ENCODE measurements around the gene VPS29. TPM values are rescaled to one million over a fixed set of nuclear protein-coding genes. Genes with fewer than 3 reads are reported as not detected.
"Not testable (repeated sequence)": the region's sequence is repeated elsewhere in the genome, so short reads cannot be mapped to it uniquely, and the experiment has no call there.

The VPS29 gene
- polyA plus RNA-seq, 1 experiment: 170 TPM

DNA sequence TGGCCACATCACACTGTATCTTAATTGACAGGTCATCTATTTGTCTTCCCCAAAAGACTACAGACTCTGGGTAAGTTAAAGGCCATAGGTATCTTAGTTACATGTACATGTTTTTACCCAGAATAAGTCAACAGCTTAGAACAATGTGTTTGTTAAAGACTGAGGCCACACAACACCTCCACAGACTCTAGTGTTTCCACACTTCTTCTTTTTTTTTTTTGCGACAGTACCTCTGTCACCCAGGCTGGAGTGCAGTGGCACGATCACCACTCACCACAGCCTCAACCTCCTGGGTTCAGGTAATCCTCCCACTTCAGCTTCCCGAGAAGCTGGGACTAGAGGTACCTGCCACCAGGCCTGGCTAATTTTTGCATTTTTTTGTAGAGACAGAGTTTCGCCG is 35.1 kb downstream of the VPS29 start:
- no peak overlapping the region for H3K27ac ChIP-seq (ENCODE audit: low read depth, low read length)
- no peaks in the 10 kb centered on the region for H3K27me3 ChIP-seq (ENCODE audit: control insufficient read depth, insufficient read depth, low read length)
- TF ChIP-seq, protein P1, sequence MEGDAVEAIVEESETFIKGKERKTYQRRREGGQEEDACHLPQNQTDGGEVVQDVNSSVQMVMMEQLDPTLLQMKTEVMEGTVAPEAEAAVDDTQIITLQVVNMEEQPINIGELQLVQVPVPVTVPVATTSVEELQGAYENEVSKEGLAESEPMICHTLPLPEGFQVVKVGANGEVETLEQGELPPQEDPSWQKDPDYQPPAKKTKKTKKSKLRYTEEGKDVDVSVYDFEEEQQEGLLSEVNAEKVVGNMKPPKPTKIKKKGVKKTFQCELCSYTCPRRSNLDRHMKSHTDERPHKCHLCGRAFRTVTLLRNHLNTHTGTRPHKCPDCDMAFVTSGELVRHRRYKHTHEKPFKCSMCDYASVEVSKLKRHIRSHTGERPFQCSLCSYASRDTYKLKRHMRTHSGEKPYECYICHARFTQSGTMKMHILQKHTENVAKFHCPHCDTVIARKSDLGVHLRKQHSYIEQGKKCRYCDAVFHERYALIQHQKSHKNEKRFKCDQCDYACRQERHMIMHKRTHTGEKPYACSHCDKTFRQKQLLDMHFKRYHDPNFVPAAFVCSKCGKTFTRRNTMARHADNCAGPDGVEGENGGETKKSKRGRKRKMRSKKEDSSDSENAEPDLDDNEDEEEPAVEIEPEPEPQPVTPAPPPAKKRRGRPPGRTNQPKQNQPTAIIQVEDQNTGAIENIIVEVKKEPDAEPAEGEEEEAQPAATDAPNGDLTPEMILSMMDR (IDR thresholded peaks at IDR 0.05; ENCODE audit: low read depth, low read length): no peak
- ChIA-PET CTCF (interaction anchor here (0.9 to 5.7 kb wide), 3 partner anchors 16 to 134 kb away, joined by 3 to 84 read pairs (median 7); partner anchors contain the start of gene ARPC3), POLR2A (interaction anchor here (0.6 kb wide), 1 partner anchor 17 kb away, joined by 3 read pairs; no protein-coding TSS in a partner anchor)
- no peak for DNase-seq (ENCODE audit: low read depth, low spot score)
- H3K4me3 ChIP-seq (ENCODE audit: low read depth, low read length): 0 out of 2 replicates have a peak overlapping the region, but pooled peaks have one; percentile 27
- H3K9me3 ChIP-seq (ENCODE audit: control insufficient read depth, insufficient read depth, low read length): no peaks in the 10 kb centered on the region

DNA sequence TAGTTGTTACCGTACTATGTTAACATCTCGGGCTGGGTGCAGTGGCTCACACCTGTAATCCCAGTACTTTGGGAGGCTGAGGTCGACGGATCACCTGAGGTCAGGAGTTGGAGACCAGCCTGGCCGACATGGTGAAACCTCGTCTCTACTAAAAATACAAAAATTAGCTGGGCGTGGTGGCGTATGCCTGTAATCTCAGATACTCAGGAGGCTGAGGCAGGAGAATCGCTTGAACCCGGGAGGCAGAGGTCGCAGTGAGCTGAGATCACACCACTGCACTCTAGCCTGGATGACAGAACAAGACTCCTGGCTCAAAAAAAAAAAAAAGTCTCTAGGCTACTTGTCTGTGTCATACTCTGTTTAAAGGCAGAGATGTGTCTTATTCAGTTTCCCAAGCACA is 36.1 kb downstream of the VPS29 start:
- H3K27me3 ChIP-seq (ENCODE audit: control insufficient read depth, insufficient read depth, low read length); POLR2A ChIA-PET; H3K9me3 ChIP-seq (ENCODE audit: control insufficient read depth, insufficient read depth, low read length); H3K4me3 ChIP-seq (ENCODE audit: low read depth, low read length); H3K27ac ChIP-seq (ENCODE audit: low read depth, low read length); DNase-seq (ENCODE audit: low read depth, low spot score): not testable (repeated sequence)
- CTCF ChIA-PET: interaction anchor here (1.0 to 5.7 kb wide), 2 partner anchors 34 to 135 kb away, joined by 3 to 84 read pairs; no protein-coding TSS in a partner anchor

DNA sequence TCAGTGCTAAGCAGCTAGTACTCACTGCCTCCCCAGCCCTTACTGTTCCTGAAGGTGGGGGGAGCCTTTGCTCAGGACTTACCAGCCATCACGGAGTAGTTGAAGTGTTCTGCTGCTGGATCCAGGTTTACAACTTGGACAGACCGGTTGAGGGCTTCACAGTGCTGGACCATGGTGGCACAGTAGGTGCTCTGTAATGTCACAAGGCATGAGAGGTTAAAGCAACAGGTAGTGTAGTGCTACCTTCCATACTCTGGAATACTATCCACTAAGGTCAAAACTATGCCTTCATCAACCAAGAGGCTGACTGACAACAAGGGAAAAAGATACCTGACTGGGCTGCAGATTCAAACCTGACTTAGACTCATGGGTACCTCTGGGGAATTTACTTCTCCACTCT is 36.9 kb downstream of the VPS29 start:
- Histone ChIP-seq H3K9me3 (ENCODE audit: control insufficient read depth, insufficient read depth, low read length) (no peaks in the 10 kb centered on the region), H3K27me3 (ENCODE audit: control insufficient read depth, insufficient read depth, low read length) (no peaks in the 10 kb centered on the region), H3K27ac (ENCODE audit: low read depth, low read length) (no peak overlapping the region), H3K4me3 (ENCODE audit: low read depth, low read length) (no peak overlapping the region)
- POLR2A ChIA-PET: no interaction called here
- no peak for DNase-seq (ENCODE audit: low read depth, low spot score)
- CTCF ChIA-PET: interaction anchor here (0.7 kb wide), 1 partner anchor 150 kb away, joined by 3 read pairs; no protein-coding TSS in a partner anchor
- TF ChIP-seq, protein P1 (IDR thresholded peaks at IDR 0.05; ENCODE audit: low read depth, low read length): no peak

DNA sequence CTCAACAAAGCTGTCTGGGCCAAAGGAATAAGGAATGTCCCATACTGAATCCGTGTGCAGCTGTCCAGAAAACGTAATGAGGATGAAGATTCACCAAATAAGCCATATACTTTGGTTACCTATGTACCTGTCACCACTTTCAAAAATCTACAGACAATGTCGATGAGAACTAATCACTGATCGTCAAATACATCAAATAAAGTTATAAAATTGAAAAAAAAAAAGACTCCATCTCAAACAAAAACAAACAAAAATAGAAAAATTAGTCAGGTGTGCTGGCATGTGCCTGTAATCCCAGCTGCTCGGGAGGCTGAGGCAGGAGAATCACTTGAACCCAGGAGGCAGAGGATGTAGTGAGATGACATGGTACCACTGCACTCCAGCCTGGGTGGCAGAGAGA is 40.7 kb downstream of the VPS29 start:
- DNase-seq (ENCODE audit: low read depth, low spot score); H3K4me3 ChIP-seq (ENCODE audit: low read depth, low read length); H3K9me3 ChIP-seq (ENCODE audit: control insufficient read depth, insufficient read depth, low read length); POLR2A ChIA-PET; H3K27me3 ChIP-seq (ENCODE audit: control insufficient read depth, insufficient read depth, low read length); H3K27ac ChIP-seq (ENCODE audit: low read depth, low read length): not testable (repeated sequence)
- CTCF ChIA-PET: interaction anchor here (1.4 kb wide), 1 partner anchor 11 kb away, joined by 8 read pairs; the partner anchor contains the start of gene ARPC3

DNA sequence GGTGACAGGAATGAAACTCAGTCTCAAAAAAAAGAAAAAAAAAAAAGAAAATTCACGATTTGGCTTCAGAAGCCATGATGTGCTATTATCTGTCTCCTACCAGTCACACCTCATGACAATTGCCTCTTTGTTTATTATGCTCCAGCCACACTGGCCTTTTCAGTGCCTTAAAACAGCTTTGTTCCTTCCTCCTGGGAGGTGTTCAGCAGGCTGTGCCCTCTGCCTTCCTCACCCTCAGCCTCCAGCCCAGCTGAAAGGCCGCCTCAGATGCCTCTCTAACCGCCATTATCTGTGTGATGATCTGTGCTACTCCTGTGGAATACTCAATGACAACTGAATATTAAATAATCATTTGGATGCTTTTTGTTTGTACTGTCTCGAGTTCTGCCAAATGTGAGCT is 43.2 kb downstream of the VPS29 start:
- no peaks in the 10 kb centered on the region for H3K9me3 ChIP-seq (ENCODE audit: control insufficient read depth, insufficient read depth, low read length)
- DNase-seq (ENCODE audit: low read depth, low spot score): no peak
- TF ChIP-seq, protein P1 (IDR thresholded peaks at IDR 0.05; ENCODE audit: low read depth, low read length): no peak
- H3K4me3 ChIP-seq (ENCODE audit: low read depth, low read length): no peak overlapping the region
- no peak overlapping the region for H3K27ac ChIP-seq (ENCODE audit: low read depth, low read length)
- H3K27me3 ChIP-seq (ENCODE audit: control insufficient read depth, insufficient read depth, low read length): no peaks in the 10 kb centered on the region
- POLR2A ChIA-PET: interaction anchor here (0.7 kb wide), 1 partner anchor 68 kb away, joined by 4 read pairs; no protein-coding TSS in a partner anchor
- CTCF ChIA-PET: interaction anchor here (1.1 kb wide), 1 partner anchor 143 kb away, joined by 5 read pairs; no protein-coding TSS in a partner anchor

DNA sequence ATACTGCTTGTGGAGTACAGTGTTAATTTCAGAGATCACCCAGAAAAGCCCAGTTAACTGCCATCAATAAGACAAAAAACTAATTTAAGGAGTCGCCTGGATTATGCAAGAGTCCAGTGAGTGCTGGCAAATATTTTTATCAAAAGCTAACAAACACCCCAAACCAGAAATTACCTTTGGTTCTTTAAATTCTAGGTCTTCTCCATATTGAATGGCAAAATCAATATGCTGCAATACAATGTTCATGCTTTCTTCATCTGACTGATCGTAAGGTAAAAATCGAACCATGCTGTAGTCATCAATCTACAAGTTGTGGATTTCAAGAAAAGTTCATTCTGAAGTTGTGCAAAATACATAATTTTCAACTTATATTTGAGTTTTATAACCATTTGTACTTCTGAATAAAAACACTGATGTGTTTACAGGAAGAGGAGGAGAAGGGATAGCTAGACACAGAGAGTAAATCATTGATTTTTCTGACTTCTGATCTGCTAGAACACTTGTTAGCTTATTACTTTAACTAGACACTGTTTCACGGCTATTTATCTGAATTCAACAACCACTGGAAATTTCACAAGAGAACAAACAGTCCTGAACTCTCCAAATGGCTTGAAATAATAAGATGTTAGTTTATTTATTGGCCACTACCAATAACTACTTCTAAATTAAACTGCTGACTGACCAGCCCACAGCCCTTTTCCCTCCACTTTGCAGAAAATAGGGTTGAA is 48.2 kb downstream of the VPS29 start:
- CTCF ChIA-PET: interaction anchor here (0.6 to 2.0 kb wide), 3 partner anchors 22 to 434 kb away, joined by 3 to 14 read pairs (median 4); no protein-coding TSS in a partner anchor
- no peak overlapping the region for H3K4me3 ChIP-seq (ENCODE audit: low read depth, low read length)
- POLR2A ChIA-PET: no interaction called here
- TF ChIP-seq, protein P1 (IDR thresholded peaks at IDR 0.05; ENCODE audit: low read depth, low read length): no peak
- H3K27me3 ChIP-seq (ENCODE audit: control insufficient read depth, insufficient read depth, low read length): no peaks in the 10 kb centered on the region
- H3K9me3 ChIP-seq (ENCODE audit: control insufficient read depth, insufficient read depth, low read length): no peaks in the 10 kb centered on the region; the same call in 1 of the 2 replicates
- no peak for DNase-seq (ENCODE audit: low read depth, low spot score)
- H3K27ac ChIP-seq (ENCODE audit: low read depth, low read length): no peak overlapping the region
